RWPE2 (cell line): Measurements from ENCODE around the gene HYOU1.

Experiments used
- ATAC-seq: fragments of 200-7000 bp; cut with Tn5 transposase; 3 replicates; pipeline ENCODE4 v1.9.1; 2021; ENCODE audit warnings: low read depth
- DNase-seq: peaks from one replicate; pipeline ENCODE4 v3.0.0-alpha.2; 2020; ENCODE audit warnings: low spot score
- H3K27ac ChIP-seq: fragments of 450-650 bp; 2 replicates; pipeline ENCODE4 v1.5.1; 2017; ENCODE audit warnings: mild to moderate bottlenecking; ENCODE audit not compliant: poor library complexity, severe bottlenecking
- H3K27me3 ChIP-seq: fragments of 250-450 bp; sonication (Bioruptor Pico); 2 replicates; pipeline ENCODE4 v1.5.1; 2021; ENCODE audit warnings: mild to moderate bottlenecking, moderate library complexity; ENCODE audit not compliant: insufficient read depth, poor library complexity, severe bottlenecking
- H3K36me3 ChIP-seq: fragments of 250-450 bp; sonication (Bioruptor Pico); 2 replicates; pipeline ENCODE4 v1.5.1; 2020; ENCODE audit warnings: low read depth, mild to moderate bottlenecking, moderate library complexity
- H3K4me1 ChIP-seq: fragments of 250-450 bp; sonication (Bioruptor Pico); 2 replicates; pipeline ENCODE4 v1.5.1; 2021; ENCODE audit warnings: mild to moderate bottlenecking, moderate library complexity; ENCODE audit not compliant: insufficient read depth, poor library complexity, severe bottlenecking
- H3K4me3 ChIP-seq: fragments of 250-450 bp; sonication (Bioruptor Pico); 2 replicates; pipeline ENCODE4 v1.5.1; 2021; ENCODE audit warnings: mild to moderate bottlenecking, moderate library complexity; ENCODE audit not compliant: severe bottlenecking
- H3K9me3 ChIP-seq: fragments of 250-450 bp; sonication (Bioruptor Pico); 2 replicates; pipeline ENCODE4 v1.5.1; 2021; ENCODE audit warnings: mild to moderate bottlenecking, moderate library complexity; ENCODE audit not compliant: severe bottlenecking
- CTCF ChIP-seq: fragments of 450-650 bp; IDR thresholded peaks from one replicate; pipeline ENCODE4 v1.5.1; 2017; ENCODE audit warnings: mild to moderate bottlenecking, moderate library complexity; ENCODE audit not compliant: poor library complexity, severe bottlenecking

The HYOU1 gene

DNA sequence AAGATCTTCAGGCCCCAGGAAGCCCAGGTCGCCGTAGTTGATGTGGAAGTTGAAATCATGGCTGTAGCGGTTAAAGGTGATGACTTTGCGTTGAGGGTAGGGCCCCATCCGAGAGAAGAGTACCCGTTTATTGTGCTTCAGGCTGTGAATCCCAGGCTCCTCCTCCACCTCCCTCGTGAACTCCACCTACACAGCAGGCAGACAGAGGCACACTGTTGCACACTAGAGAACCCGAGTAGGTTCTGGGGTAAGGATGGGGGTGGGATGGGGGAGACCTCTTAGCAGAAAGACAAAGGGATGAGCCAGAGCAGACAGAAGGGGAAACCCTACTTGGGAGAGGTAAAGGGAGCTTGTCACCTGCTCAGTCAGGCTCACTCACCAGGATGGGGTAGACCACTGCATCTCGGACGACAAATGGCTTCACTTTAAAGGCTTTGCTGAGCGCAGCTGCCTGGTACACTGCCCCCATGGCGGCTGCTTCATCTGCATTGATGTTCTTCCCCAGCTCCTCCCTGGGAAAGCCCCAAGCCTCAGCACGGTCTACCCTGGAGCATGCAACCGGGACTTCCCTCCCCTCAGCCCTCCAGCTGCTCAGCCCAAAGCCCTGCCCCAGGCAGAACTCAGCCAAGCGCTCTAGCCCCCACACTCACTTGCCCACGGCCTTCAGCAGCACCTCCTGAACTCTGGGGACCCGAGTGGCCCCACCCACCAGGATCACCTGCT, 5.4 kb downstream of the HYOU1 start:
- no peak overlapping the region for H3K27ac ChIP-seq
- peaks cover 7% of the 10 kb centered on the region for H3K4me1 ChIP-seq
- no peak for TF ChIP-seq CTCF
- H3K4me3 ChIP-seq, result no peak overlapping the region
- ATAC-seq (no peak), DNase-seq (no peak)
- no peaks in the 10 kb centered on the region for H3K27me3 ChIP-seq
- H3K9me3 ChIP-seq, result no peaks in the 10 kb centered on the region
- peaks cover 96% of the 10 kb centered on the region for H3K36me3 ChIP-seq

DNA sequence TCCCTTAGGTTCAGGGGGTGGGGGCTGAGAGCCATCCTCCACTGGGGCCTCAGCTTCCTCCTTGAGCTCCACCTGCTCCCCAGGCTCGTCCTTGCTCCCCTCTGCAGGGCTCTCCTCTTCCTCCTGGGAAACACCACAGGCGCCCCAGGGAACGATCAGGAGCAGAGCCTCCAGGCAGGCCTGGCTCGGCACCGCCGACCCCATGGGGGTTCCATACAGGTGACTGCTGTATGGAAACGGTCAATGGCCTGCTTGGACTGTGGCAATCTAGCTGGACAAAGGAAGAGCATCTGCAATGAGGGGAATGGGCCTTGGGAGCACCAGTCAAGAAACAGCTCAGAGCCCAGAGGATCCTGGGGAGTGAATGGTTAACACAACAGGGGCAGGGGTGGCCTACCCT, 7.9 kb downstream of the HYOU1 start:
- Histone ChIP-seq H3K4me1 (no peaks in the 10 kb centered on the region), H3K27me3 (no peaks in the 10 kb centered on the region), H3K27ac (no peak overlapping the region), H3K36me3 (peaks cover 95% of the 10 kb centered on the region), H3K9me3 (no peaks in the 10 kb centered on the region), H3K4me3 (no peak overlapping the region)
- TF ChIP-seq CTCF, result no peak
- no peak for ATAC-seq
- DNase-seq, result no peak

GRCh38 chr11:119048644-119049043, 8.4 kb downstream of the HYOU1 start:
- H3K4me3 ChIP-seq, result no peak overlapping the region
- TF ChIP-seq CTCF, result no peak
- no peak overlapping the region for H3K27ac ChIP-seq
- H3K27me3 ChIP-seq, result no peaks in the 10 kb centered on the region
- H3K9me3 ChIP-seq, result no peaks in the 10 kb centered on the region
- DNase-seq, result no peak
- H3K4me1 ChIP-seq, result no peaks in the 10 kb centered on the region
- no peak for ATAC-seq
- H3K36me3 ChIP-seq, result peaks cover 91% of the 10 kb centered on the region

GRCh38 chr11:119047205-119047604, 9.8 kb downstream of the HYOU1 start:
- ATAC-seq (no peak), DNase-seq (no peak)
- Histone ChIP-seq H3K36me3 (peaks cover 77% of the 10 kb centered on the region), H3K9me3 (no peaks in the 10 kb centered on the region), H3K4me1 (no peaks in the 10 kb centered on the region), H3K27me3 (no peaks in the 10 kb centered on the region), H3K27ac (no peak overlapping the region), H3K4me3 (no peak overlapping the region)
- TF ChIP-seq CTCF, result no peak

GRCh38 chr11:119046489-119046888, 10.5 kb downstream of the HYOU1 start:
- H3K9me3 ChIP-seq, result no peaks in the 10 kb centered on the region
- no peaks in the 10 kb centered on the region for H3K4me1 ChIP-seq
- H3K4me3 ChIP-seq, result no peak overlapping the region
- H3K27me3 ChIP-seq, result no peaks in the 10 kb centered on the region
- H3K27ac ChIP-seq, result no peak overlapping the region
- ATAC-seq (no peak), DNase-seq (no peak)
- TF ChIP-seq CTCF, result no peak
- peaks cover 70% of the 10 kb centered on the region for H3K36me3 ChIP-seq
